A549 (cell line): Measurements from ENCODE around the gene DOCK6. TPM values are rescaled to one million over a fixed set of nuclear protein-coding genes. Genes with fewer than 3 reads are reported as not detected.
"Not testable (repeated sequence)": the region's sequence is repeated elsewhere in the genome, so short reads cannot be mapped to it uniquely, and the experiment has no call there.

ENCODE experiments used
- ATAC-seq, 2 experiments: fragments of 200-7000 bp in 1 of 2; fragments of >200 bp in 1 of 2; cut with Nextera tagmentation in 1 of 2; cut with Tn5 transposase in 1 of 2; 3 replicates each; pipeline versions ENCODE4 v1.8.0 to v1.9.1; 2018 to 2020; ENCODE audit warnings: mild to moderate bottlenecking in 1 of 2, moderate library complexity in 1 of 2
- CTCF ChIA-PET: fragments of 300-600 bp; sonication (Branson Sonifier 250); formaldehyde crosslinking; extraction: SDS; loops from one replicate; lab custom pipeline; 2021; ENCODE audit warnings: antibody characterized with exemption, inconsistent platforms; lab: Yijun Ruan, JAX
- POLR2A ChIA-PET: fragments of 350-600 bp; formaldehyde crosslinking; extraction: SDS; loops from one replicate; lab custom pipeline; 2021; ENCODE audit warnings: antibody characterized with exemption, inconsistent platforms; lab: Yijun Ruan, JAX
- DNase-seq, 2 experiments: peaks; one replicate each; pipeline versions ENCODE4 v3.0.0 to v3.0.0-alpha.2; 2011 to 2016; ENCODE audit warnings: low read depth in 1 of 2, low spot score in 1 of 2
- FAIRE-seq: peaks from 2 replicates; lab custom pipeline; 2011; peaks lifted over from hg19 to GRCh38; lab: Jason Lieb, UNC
- H3K27ac ChIP-seq, 2 experiments: fragments of >200 bp; sonication (Bioruptor Twin); formaldehyde crosslinking; 3 replicates each; pipeline ENCODE4 v1.5.1; 2016 to 2017
- H3K4me1 ChIP-seq: fragments of >200 bp; sonication (Bioruptor Twin); formaldehyde crosslinking; 3 replicates; pipeline ENCODE4 v1.6.1; 2016
- H3K4me2 ChIP-seq: fragments of >200 bp; sonication (Bioruptor Twin); formaldehyde crosslinking; 3 replicates; pipeline ENCODE4 v1.6.1; 2016
- H3K4me3 ChIP-seq: fragments of >200 bp; sonication (Bioruptor Twin); formaldehyde crosslinking; 3 replicates; pipeline ENCODE4 v1.5.1; 2016
- H3K9me3 ChIP-seq: fragments of >200 bp; sonication (Bioruptor Twin); formaldehyde crosslinking; 3 replicates; pipeline ENCODE4 v1.6.1; 2016
- CEBPB ChIP-seq, 2 experiments: fragments of >200 bp in 1 of 2; sonication (Bioruptor Twin) in 1 of 2; formaldehyde crosslinking in 1 of 2; IDR thresholded peaks; 2 replicates each; pipeline ENCODE4 v1.6.1; 2012 to 2016
- CHD2 ChIP-seq: fragments of 150-350 bp; IDR thresholded peaks from 2 replicates; pipeline ENCODE4 v1.6.1; 2014; ENCODE audit warnings: low read length; ENCODE audit not compliant: partially characterized antibody
- CHD4 ChIP-seq: fragments of 200-600 bp; sonication (generic); IDR thresholded peaks from 2 replicates; pipeline ENCODE4 v1.6.1; 2016; ENCODE audit warnings: antibody characterized with exemption, mild to moderate bottlenecking, borderline replicate concordance
- EHMT2 ChIP-seq: fragments of 200-600 bp; sonication (generic); IDR thresholded peaks from 2 replicates; pipeline ENCODE4 v1.6.1; 2016; ENCODE audit warnings: antibody characterized with exemption, low read depth, mild to moderate bottlenecking, moderate library complexity
- EP300 ChIP-seq, 2 experiments: fragments of >200 bp; sonication (Bioruptor Twin); formaldehyde crosslinking; IDR thresholded peaks; 2 replicates in 1 of 2; 3 replicates in 1 of 2; pipeline ENCODE4 v1.6.1; 2016 to 2017
- ESRRA ChIP-seq: fragments of 150-350 bp; IDR thresholded peaks from 2 replicates; pipeline ENCODE4 v1.6.1; 2014; ENCODE audit warnings: mild to moderate bottlenecking, low read length, borderline replicate concordance
- FOSB ChIP-seq: fragments of 250-450 bp; sonication (Bioruptor Pico); IDR thresholded peaks from 2 replicates; pipeline ENCODE4 v1.5.0; 2020; ENCODE audit warnings: mild to moderate bottlenecking, moderate library complexity
- GATA3 ChIP-seq: IDR thresholded peaks from 2 replicates; pipeline ENCODE4 v1.6.1; 2012; ENCODE audit warnings: borderline replicate concordance
- HDAC2 ChIP-seq: fragments of 200-600 bp; sonication (generic); IDR thresholded peaks from 2 replicates; pipeline ENCODE4 v1.6.1; 2016
- JUN ChIP-seq, 2 experiments: fragments of >200 bp; sonication (Bioruptor Twin); formaldehyde crosslinking; IDR thresholded peaks; 2 replicates in 1 of 2; 3 replicates in 1 of 2; pipeline ENCODE4 v1.6.1; 2016 to 2017
- JUNB ChIP-seq: fragments of >200 bp; sonication (Bioruptor Twin); formaldehyde crosslinking; IDR thresholded peaks from 2 replicates; pipeline ENCODE4 v1.6.1; 2016
- MAFK ChIP-seq: fragments of 450-650 bp; IDR thresholded peaks from 2 replicates; pipeline ENCODE4 v1.6.1; 2014; ENCODE audit not compliant: partially characterized antibody
- MAZ ChIP-seq: fragments of 150-350 bp; IDR thresholded peaks from 2 replicates; pipeline ENCODE4 v1.6.1; 2014; ENCODE audit warnings: antibody characterized with exemption, low read depth, low read length, borderline replicate concordance
- NFE2L2 ChIP-seq: fragments of 150-350 bp; conservative IDR thresholded peaks from 2 replicates; pipeline ENCODE4 v1.6.1; 2014; ENCODE audit warnings: low read length
- PHF8 ChIP-seq: fragments of 200-600 bp; sonication (generic); IDR thresholded peaks from 2 replicates; pipeline ENCODE4 v1.6.1; 2016; ENCODE audit warnings: low read depth, mild to moderate bottlenecking, antibody characterized with exemption, moderate library complexity, borderline replicate concordance
- RARB ChIP-seq: fragments of 250-450 bp; sonication (Bioruptor Pico); IDR thresholded peaks from 2 replicates; pipeline ENCODE4 v1.8.0; 2021; ENCODE audit warnings: mild to moderate bottlenecking, moderate library complexity
- RCOR1 ChIP-seq: fragments of 150-350 bp; IDR thresholded peaks from 2 replicates; pipeline ENCODE4 v1.6.1; 2014; ENCODE audit warnings: antibody characterized with exemption, low read length, low read depth
- SMC3 ChIP-seq: fragments of >200 bp; sonication (Bioruptor Twin); formaldehyde crosslinking; IDR thresholded peaks from 3 replicates; pipeline ENCODE4 v1.6.1; 2018; ENCODE audit warnings: inconsistent platforms
- ZFP36 ChIP-seq: fragments of 450-650 bp; IDR thresholded peaks from 2 replicates; pipeline ENCODE4 v1.6.1; 2014; ENCODE audit warnings: borderline replicate concordance; ENCODE audit not compliant: partially characterized antibody
- ZSCAN20 ChIP-seq: fragments of 250-450 bp; sonication (Bioruptor Pico); IDR thresholded peaks from 2 replicates; pipeline ENCODE4 v1.8.0; 2022; ENCODE audit warnings: mild to moderate bottlenecking, moderate library complexity
- WGBS: methylation state at CpG from one replicate; pipeline ENCODE4 v1.1.6; 2017; ENCODE audit errors: missing lambda C conversion rate; 5-methylcytosine and 5-hydroxymethylcytosine counted together
- polyA plus RNA-seq, 4 experiments: library from polyadenylated mRNA; depleted of rRNA in 3 of 4; stranded (reverse); fragments of >200 nt; fragmentation: RNase III in 1 of 4; extraction: RNeasy Plus Mini Kit Qiagen cat#74134 plus additional on column Dnase treatment in 1 of 4; gene quantifications; 2 replicates in 3 of 4; 3 replicates in 1 of 4; pipeline ENCODE4 v1.2.3, GENCODE V29; 2011 to 2017
- TF ChIP-seq, protein P1 (sequence below): fragments of 200-600 bp; sonication (generic); IDR thresholded peaks from 2 replicates; pipeline ENCODE4 v1.6.1; 2016; ENCODE audit warnings: antibody characterized with exemption, mild to moderate bottlenecking, moderate library complexity
- TF ChIP-seq, protein P2 (sequence below): fragments of 450-650 bp; IDR thresholded peaks from 2 replicates; pipeline ENCODE4 v1.6.1; 2014; ENCODE audit warnings: antibody characterized with exemption
- TF ChIP-seq, protein P3 (sequence below): fragments of >200 bp; sonication (Bioruptor Twin); formaldehyde crosslinking; IDR thresholded peaks from 2 replicates; pipeline ENCODE4 v1.6.1; 2016
- TF ChIP-seq, protein P4 (sequence below): IDR thresholded peaks from 2 replicates; pipeline ENCODE4 v1.6.1; 2012

Gene DOCK6
- polyA plus RNA-seq, 2 of the 4 experiments (the other 2 are of a cell fraction) = 7.6 to 8.0 TPM

DNA sequence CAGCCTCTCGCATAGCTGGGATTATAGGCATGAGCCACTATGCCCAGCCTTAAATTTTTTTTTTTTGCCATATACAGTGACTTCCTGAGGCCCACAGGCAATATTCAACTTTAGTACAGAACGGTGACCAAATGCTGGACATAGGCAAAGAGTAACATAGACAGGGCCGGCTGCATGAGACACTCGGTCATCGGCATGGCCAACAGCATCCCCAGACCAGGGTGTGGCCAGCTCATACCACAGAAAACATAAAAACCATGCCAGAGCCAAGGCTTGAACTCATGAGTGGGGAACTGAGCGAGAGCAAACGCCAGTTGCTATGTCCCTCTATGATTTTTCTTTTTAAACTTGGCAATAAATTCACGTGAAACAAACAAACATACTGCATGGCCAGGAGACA is 82.0 kb downstream of the DOCK6 start:
- POLR2A ChIA-PET = no interaction called here
- Histone ChIP-seq H3K9me3 (0 out of 3 replicates have a peak, but pooled peaks cover 3% of the 10 kb centered on the region), H3K27ac (no peak overlapping the region), H3K4me2 (no peak overlapping the region), H3K4me1 (no peaks in the 10 kb centered on the region), H3K4me3 (no peak overlapping the region)
- ATAC-seq (no peak), DNase-seq (no peak), FAIRE-seq (no peak)
- TF ChIP-seq SMC3 (no peak), ZSCAN20 (no peak), RARB (no peak), JUN (IDR thresholded peaks at IDR 0.05) (no peak), RCOR1 (no peak), JUNB (no peak), ESRRA (no peak), CEBPB (IDR thresholded peaks at IDR 0.05) (no peak), MAFK (no peak), CHD4 (no peak), ZFP36 (no peak), NFE2L2 (no peak), GATA3 (no peak), PHF8 (no peak), HDAC2 (no peak)
- TF ChIP-seq, protein P1, sequence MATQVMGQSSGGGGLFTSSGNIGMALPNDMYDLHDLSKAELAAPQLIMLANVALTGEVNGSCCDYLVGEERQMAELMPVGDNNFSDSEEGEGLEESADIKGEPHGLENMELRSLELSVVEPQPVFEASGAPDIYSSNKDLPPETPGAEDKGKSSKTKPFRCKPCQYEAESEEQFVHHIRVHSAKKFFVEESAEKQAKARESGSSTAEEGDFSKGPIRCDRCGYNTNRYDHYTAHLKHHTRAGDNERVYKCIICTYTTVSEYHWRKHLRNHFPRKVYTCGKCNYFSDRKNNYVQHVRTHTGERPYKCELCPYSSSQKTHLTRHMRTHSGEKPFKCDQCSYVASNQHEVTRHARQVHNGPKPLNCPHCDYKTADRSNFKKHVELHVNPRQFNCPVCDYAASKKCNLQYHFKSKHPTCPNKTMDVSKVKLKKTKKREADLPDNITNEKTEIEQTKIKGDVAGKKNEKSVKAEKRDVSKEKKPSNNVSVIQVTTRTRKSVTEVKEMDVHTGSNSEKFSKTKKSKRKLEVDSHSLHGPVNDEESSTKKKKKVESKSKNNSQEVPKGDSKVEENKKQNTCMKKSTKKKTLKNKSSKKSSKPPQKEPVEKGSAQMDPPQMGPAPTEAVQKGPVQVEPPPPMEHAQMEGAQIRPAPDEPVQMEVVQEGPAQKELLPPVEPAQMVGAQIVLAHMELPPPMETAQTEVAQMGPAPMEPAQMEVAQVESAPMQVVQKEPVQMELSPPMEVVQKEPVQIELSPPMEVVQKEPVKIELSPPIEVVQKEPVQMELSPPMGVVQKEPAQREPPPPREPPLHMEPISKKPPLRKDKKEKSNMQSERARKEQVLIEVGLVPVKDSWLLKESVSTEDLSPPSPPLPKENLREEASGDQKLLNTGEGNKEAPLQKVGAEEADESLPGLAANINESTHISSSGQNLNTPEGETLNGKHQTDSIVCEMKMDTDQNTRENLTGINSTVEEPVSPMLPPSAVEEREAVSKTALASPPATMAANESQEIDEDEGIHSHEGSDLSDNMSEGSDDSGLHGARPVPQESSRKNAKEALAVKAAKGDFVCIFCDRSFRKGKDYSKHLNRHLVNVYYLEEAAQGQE = no peak
- TF ChIP-seq, protein P2, sequence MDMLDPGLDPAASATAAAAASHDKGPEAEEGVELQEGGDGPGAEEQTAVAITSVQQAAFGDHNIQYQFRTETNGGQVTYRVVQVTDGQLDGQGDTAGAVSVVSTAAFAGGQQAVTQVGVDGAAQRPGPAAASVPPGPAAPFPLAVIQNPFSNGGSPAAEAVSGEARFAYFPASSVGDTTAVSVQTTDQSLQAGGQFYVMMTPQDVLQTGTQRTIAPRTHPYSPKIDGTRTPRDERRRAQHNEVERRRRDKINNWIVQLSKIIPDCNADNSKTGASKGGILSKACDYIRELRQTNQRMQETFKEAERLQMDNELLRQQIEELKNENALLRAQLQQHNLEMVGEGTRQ = no peak
- TF ChIP-seq, protein P3, sequence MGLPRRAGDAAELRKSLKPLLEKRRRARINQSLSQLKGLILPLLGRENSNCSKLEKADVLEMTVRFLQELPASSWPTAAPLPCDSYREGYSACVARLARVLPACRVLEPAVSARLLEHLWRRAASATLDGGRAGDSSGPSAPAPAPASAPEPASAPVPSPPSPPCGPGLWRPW = no peak
- TF ChIP-seq, protein P4, sequence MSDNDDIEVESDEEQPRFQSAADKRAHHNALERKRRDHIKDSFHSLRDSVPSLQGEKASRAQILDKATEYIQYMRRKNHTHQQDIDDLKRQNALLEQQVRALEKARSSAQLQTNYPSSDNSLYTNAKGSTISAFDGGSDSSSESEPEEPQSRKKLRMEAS = no peak
- CTCF ChIA-PET = no interaction called here
- 92% methylated on average over 8 of the region's 8 CpGs for WGBS

DNA sequence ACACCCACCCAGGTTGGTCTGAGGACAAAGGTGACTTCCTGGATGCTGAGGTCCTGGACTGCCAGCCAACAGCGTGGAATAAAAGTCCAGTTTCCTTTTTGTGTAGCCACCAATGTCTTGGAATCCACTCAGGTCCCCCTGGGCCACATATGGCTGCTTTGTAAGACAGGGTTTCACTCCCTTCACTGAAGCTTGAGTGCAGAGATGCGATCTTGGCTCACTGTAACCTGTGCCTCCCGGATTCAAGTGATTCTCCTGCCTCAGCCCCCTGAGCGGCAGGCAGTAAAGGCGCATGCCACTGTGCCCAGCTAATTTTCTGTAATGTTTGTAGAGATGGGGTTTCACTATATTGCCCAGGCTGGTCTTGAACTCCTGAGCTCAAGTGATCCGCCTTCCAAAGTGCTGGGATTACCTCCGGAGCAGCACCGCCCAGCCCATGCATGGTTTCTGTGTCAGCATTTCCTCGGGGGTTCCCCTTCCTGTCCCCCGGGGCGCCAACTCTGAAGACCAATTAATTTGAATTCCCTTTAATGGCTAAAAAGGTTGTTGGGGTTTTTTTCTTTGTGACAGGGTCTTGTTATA is 82.5 kb downstream of the DOCK6 start:
- CTCF ChIA-PET = no interaction called here
- FAIRE-seq (no peak), DNase-seq (no peak), ATAC-seq (no peak)
- Histone ChIP-seq H3K9me3 (0 out of 3 replicates have a peak, but pooled peaks cover 3% of the 10 kb centered on the region), H3K4me3 (no peak overlapping the region), H3K4me1 (no peaks in the 10 kb centered on the region), H3K4me2 (no peak overlapping the region), H3K27ac (0 out of 6 replicates have a peak overlapping the region, but pooled peaks of 1 of the 2 experiments have one; percentile 26)
- POLR2A ChIA-PET = no interaction called here
- TF ChIP-seq, protein P4 = no peak
- no peak for TF ChIP-seq ZSCAN20
- TF ChIP-seq CHD4 = no peak
- no peak for TF ChIP-seq FOSB (CRISPR knock-in tag)
- TF ChIP-seq EHMT2 = no peak
- TF ChIP-seq MAZ = no peak
- TF ChIP-seq CHD2 = no peak
- TF ChIP-seq MAFK = no peak
- TF ChIP-seq ZFP36 = no peak
- no peak for TF ChIP-seq EP300 (IDR thresholded peaks at IDR 0.05)
- WGBS = 89% methylated on average over 11 of the region's 11 CpGs

DNA sequence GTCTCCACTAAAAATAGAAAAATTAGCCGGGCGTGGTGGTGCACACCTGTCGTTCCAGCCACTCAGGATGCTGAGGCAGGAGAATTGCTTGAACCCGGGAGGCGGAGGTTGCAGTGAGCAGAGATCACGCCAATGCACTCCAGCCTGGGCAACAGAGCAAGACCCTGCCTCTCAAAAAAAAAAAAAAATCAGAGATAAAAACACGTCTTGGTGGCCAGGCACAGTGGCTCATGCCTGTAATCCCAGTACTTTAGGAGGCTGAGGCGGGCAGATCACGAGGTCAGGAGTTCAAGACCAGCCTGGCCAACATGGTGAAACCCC is 83.2 kb downstream of the DOCK6 start:
- H3K4me1 ChIP-seq, POLR2A ChIA-PET, FAIRE-seq, H3K9me3 ChIP-seq, H3K4me3 ChIP-seq, DNase-seq, H3K27ac ChIP-seq, CTCF ChIA-PET, H3K4me2 ChIP-seq, ATAC-seq: not testable (repeated sequence)
- WGBS = 94% methylated on average over 9 of the region's 9 CpGs
